HepG2 (cell line): Measurements from ENCODE around the gene ILRUN.

ENCODE experiments used
- CCAR2 ChIP-seq: fragments of 200-400 bp; formaldehyde crosslinking; optimal IDR thresholded peaks from 2 replicates; pipeline ENCODE3; 2018; ENCODE audit warnings: low read depth, mild to moderate bottlenecking, low read length, moderate library complexity
- CREB1 ChIP-seq, 2 experiments: fragments of 450-650 bp in 1 of 2; IDR thresholded peaks; 2 replicates each; pipeline ENCODE4 v1.6.1; 2016 to 2017; ENCODE audit warnings: control low read depth in 1 of 2, mild to moderate bottlenecking in 1 of 2, missing compliant biosample characterization in 1 of 2, missing genetic modification characterization in 1 of 2
- CTCF ChIP-seq: sonication (generic); formaldehyde crosslinking; IDR thresholded peaks from 2 replicates; pipeline ENCODE4 v1.5.0; 2020; ENCODE audit warnings: mild to moderate bottlenecking, missing genetic modification reagents, moderate library complexity
- FOXP1 ChIP-seq, 2 experiments: fragments of 450-650 bp in 1 of 2; IDR thresholded peaks; 2 replicates each; pipeline ENCODE4 v1.6.1; 2017 to 2018; ENCODE audit warnings: antibody characterized with exemption in 1 of 2
- JUND ChIP-seq: sonication (generic); formaldehyde crosslinking; IDR thresholded peaks from 2 replicates; pipeline ENCODE4 v1.8.0; 2022; ENCODE audit warnings: mild to moderate bottlenecking, missing genetic modification reagents
- KLF13 ChIP-seq: sonication (generic); formaldehyde crosslinking; IDR thresholded peaks from 2 replicates; pipeline ENCODE4 v1.4.0; 2020; ENCODE audit warnings: mild to moderate bottlenecking, missing genetic modification reagents
- MLX ChIP-seq: IDR thresholded peaks from 2 replicates; pipeline ENCODE4 v1.6.1; 2016
- ZBTB10 ChIP-seq: sonication (generic); formaldehyde crosslinking; IDR thresholded peaks from 2 replicates; pipeline ENCODE4 v1.4.0; 2020; ENCODE audit warnings: missing genetic modification reagents, borderline replicate concordance
- TF ChIP-seq, protein P1 (sequence below): sonication (generic); formaldehyde crosslinking; IDR thresholded peaks from 2 replicates; pipeline ENCODE4 v1.5.0; 2020; ENCODE audit warnings: missing genetic modification reagents, mild to moderate bottlenecking, borderline replicate concordance

- TF ChIP-seq ZBTB10 (CRISPR knock-in tag) (peak; percentile 98), MLX (CRISPR knock-in tag) (peak; percentile 49; the same call in 1 of the 2 replicates), CCAR2 (no peak), JUND (CRISPR knock-in tag) (peak; percentile 77), KLF13 (no peak), CTCF (CRISPR knock-in tag) (no peak), CREB1 (IDR thresholded peaks at IDR 0.05) (no peak), CREB1 (CRISPR knock-in tag; IDR thresholded peaks at IDR 0.05) (peak; percentile 80), FOXP1 (IDR thresholded peaks at IDR 0.05) (no peak), FOXP1 (CRISPR knock-in tag; IDR thresholded peaks at IDR 0.05) (peak; percentile 78)
- TF ChIP-seq, protein P1, sequence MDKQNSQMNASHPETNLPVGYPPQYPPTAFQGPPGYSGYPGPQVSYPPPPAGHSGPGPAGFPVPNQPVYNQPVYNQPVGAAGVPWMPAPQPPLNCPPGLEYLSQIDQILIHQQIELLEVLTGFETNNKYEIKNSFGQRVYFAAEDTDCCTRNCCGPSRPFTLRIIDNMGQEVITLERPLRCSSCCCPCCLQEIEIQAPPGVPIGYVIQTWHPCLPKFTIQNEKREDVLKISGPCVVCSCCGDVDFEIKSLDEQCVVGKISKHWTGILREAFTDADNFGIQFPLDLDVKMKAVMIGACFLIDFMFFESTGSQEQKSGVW (CRISPR knock-in tag): no peak
Observed at GRCh38 chr6:34657307-34657978, 39.1 kb downstream of the ILRUN start.
